GM19452 (cell line): ENCODE data around the gene MDH2.
"Not testable (repeated sequence)": the region's sequence is repeated elsewhere in the genome, so short reads cannot be mapped to it uniquely, and the experiment has no call there.

Experiments used
- ATAC-seq: cut with Tn5 transposase; IDR thresholded peaks from one replicate; pipeline ENCODE4 v1.9.1; 2021; ENCODE audit not compliant: unreplicated experiment

The MDH2 gene, protein sequence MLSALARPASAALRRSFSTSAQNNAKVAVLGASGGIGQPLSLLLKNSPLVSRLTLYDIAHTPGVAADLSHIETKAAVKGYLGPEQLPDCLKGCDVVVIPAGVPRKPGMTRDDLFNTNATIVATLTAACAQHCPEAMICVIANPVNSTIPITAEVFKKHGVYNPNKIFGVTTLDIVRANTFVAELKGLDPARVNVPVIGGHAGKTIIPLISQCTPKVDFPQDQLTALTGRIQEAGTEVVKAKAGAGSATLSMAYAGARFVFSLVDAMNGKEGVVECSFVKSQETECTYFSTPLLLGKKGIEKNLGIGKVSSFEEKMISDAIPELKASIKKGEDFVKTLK

DNA sequence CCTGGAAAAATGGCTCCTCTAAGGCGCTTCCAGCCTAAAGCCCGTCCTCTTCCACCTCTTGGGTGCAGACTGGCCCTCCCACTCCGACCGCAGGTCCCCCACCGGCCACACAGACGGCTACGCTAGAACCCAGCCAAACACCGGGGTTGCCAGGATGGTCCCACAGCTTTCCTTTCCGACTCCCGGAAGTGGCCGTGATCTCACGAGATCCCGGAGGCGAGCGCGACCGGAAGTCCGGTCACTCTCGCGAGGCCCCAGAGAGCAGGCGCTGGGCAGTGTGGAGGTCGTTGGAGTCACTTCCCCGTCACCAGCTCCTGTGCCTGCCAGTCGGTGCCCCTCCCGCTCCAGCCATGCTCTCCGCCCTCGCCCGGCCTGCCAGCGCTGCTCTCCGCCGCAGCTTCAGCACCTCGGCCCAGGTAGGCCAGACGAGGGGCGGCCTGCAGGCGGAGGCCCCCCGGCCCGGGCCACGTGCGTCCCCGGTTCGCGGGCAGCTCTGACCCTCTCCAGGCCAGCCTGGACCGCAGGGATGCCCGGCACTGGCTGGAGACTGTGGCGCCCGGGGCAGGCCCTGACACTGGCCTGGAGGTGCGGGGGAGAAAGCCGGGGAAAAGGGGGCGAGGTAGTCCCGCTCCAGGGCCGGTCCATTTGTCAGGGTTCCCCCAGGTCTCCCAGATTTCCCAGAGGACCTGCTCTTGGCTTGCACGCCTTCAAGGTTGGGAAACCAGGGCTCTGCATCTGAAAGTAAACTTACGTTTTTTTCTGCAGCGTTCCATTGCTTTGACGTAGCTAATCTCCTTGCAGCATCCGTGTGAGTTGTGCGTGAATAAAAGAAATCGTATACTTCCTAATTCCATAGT lies at the start of gene MDH2, which contains the start of gene STYXL1:
TSS of gene MDH2 (plus strand) at position 296 of the 857 bp plus-strand sequence. CDS start at position 351, 55 bp downstream.
TSS of gene STYXL1 (minus strand) at position 190 of the 857 bp plus-strand sequence. CDS start 17,477 bp downstream, outside the sequence.
- peak; percentile 96 for ATAC-seq

DNA sequence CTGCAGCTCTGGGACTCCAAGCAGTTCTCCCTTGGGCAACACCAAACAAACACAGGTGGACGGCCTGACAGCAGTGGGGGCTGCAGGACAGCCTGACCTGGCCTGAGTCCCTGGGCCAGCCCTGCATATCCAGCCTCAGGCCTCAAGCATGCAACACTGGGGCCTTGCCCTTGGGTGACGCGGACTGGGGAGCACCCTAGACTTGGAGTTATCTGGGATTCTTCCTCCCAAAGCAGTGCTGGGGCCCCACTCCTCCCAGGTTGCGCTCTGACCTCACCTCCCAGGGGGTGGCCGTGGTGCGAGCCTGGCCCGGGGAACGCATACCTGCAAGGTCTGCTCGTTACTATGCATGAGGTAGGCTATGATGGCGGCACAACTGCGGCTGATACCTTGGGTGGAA lies 47.3 kb upstream of the MDH2 start:
- ATAC-seq: no peak

DNA sequence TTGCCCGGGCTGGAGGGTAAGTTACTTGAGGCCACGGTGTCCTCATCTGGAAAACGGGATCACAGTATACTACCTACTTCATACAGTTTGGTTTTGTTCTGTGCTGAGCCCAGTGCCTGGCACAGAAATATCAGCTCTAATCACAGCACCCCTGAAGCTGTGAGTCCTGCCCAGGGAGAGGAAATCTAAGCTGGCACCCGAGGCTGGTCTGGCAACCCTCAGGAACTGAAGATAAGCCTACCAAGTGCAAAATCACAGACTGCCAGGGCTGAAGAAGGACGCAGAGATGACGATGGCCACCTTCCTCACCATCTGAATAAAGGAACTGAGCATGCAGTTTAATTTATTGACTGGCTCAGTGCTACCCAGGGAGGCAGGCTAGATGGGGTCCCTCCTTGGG lies 45.8 kb upstream of the MDH2 start:
- no peak for ATAC-seq

DNA sequence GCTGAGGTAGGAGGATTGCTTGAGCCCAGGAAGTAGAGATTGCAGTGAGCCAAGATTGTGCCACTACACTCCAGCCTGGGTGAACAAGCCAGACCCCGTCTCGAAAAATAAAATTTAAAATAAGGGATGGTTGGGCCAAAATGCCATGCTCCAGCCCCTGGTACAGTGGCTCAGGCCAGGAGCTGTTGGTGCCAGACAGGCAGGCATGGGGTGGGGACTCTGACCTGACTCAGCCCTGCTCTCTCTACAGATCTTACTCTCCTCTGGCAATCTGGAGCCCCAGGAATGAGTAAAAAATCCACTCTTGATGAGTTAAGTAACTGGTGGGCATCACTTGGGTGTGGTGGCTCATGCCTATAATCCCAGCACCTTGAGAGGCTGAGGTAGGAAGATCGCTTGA lies 45.1 kb upstream of the MDH2 start:
- no peak for ATAC-seq

DNA sequence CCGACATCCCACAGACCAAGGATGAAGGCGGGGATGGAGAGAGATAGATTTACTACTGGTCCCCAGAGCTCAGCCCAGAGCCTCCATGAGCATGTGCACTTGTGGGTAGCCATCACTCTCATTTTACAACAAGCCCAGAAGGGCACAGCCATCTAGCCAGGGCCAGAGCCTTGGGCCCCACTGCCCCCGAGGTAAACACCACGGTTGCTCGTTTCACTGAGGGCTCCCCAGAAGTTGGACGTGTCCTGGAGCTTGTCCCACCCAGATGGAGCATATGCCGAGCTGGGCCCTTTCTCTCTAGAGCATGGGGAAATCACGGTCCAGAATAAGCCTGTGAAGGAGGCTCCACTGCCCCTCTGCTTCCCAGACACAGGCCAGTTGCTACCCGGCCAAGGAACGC lies 44.6 kb upstream of the MDH2 start:
- ATAC-seq: no peak

DNA sequence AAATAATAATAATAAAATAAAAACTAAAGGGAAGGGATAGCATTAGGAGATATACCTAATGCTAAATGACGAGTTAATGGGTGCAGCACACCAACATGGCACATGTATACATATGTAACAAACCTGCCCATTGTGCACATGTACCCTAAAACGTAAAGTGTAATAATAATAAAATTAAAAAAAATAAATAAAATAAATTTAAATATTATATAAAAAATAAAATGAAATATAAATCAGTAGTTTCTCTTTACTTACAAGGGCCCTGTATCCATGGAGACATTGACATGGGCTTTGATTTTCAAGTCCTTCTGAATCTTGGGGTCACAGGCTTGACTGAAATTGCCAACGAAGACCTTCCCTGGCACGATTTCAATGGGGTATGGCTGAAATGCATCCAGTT lies 42.9 kb upstream of the MDH2 start:
- not testable (repeated sequence) for ATAC-seq

DNA sequence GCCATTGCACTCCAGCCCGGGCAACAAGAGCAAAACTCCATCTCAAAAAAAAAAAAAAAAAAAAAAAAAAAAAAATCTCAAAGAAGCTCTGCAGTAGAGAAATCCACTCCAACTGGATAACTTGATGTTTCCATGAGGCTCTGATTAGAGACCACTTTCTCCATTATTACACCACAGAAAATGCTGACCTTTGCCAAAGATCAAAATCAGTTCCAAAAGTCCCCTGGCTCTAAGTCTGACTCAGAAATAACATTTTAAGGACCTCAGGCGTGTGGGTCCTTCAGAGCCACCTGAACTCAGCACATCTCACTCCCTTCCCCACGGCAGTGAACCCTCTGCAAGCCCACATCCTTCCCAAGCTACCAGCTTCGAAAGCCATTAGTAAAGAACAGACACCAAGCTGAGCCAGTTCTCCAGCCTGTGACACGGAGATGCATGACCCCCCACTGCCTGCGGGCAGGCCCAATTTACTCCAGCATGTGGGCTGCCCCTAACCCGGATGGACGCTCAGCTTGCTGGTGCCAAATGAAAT lies 39.7 kb upstream of the MDH2 start:
- ATAC-seq: no peak

DNA sequence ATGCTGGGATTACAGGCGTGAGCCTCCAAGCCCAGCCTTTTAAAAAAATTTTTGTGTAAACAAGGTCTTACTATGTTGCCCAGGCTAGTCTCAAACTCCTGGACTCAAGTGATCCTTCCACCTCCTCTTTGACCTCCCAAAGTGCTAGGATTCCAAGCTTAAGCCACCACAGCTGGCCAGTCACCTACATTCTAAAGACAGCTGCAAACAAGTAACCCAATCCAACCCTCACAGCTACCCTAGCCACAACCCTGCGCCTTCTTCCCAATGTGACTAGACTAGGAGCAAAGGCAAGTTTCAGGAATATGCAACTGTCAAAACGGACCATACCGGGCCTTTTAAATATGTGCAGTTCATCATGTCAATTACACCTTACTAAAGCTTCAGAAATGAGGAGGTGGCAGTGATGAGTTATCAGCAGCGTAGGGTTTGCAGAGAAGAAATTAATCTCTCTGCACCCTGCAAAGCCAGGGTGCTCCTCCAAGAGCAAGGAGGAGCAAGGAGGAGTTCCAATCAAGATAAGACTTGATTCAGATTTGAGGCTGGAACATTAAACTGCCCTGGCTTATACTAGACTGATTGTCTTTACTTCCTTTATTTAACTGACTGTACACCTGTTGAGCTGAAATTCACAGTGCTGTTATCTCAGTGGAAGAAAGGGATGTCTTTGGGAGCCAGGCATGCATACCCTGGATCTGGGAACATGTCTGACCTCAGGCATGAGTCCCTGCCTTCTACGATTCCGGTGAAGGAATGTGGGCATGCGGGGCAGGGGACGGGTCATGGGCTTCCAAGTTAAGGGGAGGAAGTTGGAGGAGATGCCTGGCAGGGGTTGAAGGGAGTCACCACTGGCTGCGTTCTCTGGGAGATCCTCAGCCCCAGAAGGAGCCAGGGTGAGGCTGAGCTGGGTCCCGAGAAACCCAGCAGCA lies 38.0 kb upstream of the MDH2 start:
- ATAC-seq: no peak

DNA sequence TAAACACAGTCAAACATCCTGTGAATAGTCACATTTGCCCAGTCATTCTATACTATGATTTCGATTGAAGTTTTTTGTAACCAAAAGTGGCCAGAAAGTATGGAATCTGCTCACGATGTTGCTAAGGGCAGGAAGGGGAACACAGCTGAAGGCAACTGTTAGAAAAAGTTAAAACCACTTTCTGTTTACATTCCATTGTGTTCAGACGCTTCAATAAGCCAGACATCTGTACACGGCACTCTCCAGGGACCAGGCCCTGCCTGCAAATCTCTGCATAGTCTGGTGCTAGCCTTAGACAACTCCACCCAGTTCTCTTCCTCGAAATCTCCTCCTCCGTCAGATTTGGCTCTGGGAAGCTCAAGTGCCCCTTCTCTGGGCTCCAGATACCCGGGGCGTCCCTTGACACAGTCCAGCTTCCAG lies 36.5 kb upstream of the MDH2 start:
- ATAC-seq: no peak

DNA sequence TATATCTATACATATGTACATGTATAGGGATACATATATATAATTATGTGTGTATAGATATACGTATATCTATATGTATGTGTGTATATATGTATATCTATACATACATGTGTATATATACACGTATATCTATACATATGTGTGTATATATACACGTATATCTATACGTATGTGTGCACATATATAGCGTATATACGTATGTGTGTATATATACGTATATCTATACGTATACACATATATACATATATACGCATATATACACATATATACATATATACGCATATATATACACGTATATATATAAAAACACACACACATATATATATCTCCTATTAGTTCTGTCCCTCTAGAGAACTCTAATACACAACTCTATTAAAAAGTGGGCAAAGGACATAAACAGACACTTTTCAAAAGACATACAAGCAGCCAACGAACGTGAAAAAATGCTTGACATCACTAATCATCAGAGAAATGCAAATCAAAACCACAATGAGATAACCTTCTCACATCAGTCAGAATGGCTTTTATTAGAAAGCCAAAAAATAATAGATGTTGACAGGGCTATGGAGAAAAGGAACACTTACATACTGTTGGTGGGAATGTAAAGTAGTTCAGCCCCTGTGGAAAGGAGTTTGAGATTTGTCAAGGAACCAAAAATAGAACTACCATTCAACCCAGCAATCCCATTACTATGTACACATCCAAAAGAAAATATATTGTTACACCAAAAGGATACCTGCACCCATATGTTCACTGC lies 31.5 kb upstream of the MDH2 start:
- no peak for ATAC-seq

DNA sequence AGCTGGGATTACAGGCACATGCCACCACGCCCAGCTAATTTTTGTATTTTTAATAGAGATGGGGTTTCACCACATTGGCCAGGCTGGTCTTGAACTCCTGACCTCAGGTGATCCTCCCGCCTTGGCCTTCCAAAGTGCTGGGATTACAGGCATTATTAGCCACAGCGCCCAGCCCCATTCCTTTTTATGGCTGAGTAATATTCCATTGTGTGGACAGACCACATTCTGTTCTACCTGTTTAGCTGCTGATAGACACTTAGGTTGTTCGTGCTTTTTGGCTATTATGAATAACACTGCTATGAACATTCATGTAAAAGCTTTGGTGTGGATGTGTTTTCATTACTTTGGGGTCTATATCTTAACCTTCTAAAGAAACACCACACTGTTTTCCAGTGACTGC lies 29.4 kb upstream of the MDH2 start:
- ATAC-seq: not testable (repeated sequence)

DNA sequence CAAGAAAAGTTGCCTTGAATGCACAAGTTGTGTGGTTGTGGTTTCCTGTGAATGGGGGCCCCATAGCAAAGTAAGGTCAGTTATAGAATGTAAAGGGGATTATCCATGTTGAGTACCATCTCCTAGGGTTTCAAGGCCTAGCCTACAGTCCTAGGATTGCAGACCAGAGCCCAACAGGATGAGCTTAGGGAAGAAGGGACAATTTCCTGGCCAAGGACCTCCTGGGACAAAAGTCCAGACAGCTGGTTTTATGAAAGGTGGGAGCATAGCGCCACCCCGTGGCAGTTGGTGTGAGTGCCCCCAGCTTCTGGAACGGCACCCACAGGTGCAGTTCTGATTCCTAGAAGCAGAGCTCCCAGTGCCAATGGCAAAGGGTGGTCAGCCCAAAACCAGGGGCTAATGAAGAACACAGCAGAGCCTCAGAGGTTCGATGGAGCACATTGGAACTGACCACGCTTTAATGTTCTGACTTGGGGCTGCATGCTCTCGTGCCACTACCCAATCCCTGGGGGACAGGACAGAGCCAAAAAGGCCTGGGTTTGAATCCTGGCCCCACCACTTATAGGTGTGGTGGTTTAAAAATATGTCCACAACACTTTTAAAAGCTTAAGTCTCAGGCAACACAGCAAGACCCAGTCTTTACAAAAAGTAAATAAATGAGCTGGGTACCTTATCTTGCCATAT lies 27.7 kb upstream of the MDH2 start:
- ATAC-seq: no peak

DNA sequence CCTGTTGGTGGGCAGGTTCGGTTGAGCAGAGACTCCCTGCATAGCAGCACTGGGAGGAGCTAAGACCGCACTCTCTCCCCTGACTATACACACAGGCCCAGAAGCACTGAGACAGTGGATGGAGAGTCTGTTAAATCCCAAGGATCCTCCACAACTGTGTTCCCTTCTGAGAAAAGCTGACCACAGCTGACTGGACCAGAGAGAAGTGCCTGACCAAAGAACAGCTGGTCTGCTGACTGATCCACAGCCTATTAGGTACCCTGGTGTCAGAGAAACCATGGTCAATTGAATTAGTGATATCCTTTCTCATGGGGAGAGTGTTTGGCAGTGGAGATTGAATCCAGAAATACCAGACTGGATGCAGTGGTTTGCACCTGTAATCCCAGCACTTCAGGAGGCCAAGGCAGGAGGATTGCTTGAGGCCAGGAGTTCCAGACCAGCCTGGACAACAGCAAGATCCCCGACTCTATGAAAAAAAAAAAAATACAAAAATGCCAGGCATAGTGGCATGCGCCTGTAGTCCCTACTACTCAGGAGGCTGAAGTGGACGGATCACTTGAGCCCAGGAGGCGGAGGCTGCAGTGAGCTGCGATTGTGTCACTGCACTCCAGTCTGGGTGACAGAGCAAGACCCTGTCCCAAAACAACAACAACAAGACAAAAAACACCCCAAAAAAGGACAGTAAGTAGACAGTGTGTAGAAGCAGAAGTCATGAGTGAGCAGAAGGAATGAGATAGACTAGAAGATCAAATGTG lies 25.7 kb upstream of the MDH2 start:
- no peak for ATAC-seq

DNA sequence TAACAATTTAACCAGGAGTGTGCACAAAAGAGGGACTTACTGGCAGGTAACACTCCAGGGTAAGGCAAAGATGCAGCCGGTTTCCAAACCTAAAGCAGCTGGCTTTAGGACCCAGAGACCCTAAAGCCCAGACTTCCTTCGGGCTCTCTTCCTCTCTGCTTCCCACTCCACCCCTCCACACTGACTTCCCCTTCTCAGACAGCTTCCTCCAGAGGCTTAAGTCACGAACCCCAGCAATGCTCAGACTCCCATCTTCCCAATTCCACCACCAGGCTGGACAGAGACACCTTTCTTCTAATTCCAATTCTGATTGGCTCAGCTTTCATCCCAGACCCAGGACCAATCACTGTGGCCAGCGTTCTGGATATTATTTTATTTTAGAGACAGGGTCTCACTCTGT lies 24.9 kb upstream of the MDH2 start:
- no peak for ATAC-seq

DNA sequence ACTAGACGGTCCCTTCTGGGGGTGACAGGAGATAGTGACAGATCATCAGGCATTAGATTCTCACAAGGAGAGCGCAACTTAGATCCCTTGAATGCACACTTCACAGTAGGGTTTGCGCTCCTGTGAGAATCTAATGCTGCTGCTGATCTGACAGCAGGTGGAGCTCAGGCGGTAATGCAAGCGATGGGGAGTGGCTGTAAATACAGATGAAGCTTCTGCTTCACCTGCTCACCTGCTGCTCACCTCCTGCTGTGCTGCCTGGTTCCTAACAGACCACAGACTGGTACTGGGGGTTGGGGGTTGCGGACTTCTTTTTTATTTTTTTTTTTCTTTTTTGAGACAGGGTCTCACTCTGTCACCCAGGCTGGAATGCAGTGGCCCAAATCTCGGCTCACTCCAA lies 18.2 kb upstream of the MDH2 start:
- not testable (repeated sequence) for ATAC-seq

DNA sequence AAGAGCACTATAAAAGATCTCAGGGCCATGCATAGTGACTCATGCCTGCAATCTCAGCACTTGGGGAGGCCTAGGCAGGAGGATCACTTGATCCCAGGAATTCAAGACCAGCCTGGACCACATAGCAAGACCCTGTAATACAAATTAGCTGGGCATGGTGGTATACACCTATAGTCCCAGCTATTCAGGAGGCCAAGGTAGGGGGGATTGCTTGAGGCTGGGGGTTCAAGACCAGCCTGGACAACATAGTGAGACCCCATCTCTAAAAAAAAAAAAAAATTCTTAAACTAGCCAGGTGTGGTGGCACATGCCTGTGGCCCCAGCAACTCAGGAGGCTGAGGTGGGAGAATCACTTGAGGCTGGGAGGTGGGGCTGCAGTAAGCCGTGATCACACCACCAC lies 15.9 kb upstream of the MDH2 start:
- ATAC-seq: no peak

DNA sequence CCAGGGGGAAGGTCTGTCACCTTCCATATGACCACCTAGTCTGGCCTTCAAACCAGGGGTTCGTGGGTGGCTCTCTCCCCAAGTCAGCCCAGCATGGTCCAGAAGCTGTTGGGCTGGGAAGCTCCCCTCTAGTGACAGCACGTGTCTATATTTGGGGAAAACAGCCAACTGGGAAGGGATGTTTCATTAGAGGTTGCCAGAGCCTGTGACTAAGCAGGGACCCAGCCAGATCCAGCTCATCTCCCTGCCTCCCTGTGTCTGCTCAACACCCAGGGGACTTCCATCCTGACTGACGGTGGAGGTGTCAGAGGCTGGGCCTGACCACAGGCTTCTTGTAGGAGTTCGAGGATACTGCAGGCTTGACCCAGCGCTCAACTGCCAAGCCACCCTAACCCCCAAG lies 10.6 kb upstream of the MDH2 start:
- no peak for ATAC-seq

DNA sequence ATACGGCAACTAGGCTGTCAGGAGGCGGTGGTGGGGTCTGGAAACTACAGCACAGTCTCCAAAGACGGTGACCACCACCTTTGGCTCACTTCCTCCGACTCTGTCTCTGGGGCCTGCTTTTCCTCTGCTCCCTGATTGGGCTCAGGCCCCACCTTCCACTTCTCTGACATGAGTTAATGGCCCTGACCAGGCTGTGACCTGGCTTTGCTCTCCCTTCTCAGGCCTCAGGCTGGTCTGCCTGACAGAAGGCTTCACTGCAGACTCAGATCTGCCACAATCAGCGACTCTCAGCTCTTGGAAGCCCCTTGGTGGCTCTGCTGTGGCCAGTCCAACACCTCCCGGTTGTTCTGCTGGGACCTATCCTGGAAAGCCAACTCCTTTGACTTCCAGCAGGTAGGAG lies 7.8 kb upstream of the MDH2 start:
- ATAC-seq: no peak

DNA sequence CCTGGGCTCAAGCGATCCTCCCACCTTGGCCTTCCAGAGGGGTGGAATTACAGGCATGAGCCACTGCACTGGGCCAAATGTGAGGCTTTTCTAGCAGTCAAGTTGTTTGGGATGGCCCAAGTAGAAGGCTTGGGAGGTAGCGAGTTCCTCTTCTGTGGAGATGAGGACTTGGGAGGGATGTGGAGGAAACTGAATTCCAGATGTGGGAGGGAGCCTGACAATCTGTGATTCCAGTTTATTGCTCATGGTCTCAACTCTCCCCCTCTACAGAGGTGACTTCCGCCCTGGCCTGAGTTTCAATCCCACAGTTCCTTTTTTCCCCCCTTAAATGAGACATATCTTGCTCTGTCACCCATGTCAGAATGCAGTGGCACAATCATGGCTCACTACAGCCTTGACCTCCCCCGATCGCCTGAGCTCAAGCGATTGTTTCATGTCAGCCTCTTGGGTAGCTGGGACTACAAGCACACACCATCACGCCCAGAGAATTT lies 3.5 kb upstream of the MDH2 start:
- ATAC-seq: no peak
